ENCODE results near the gene AP5Z1. TPM values are rescaled to one million over a fixed set of nuclear protein-coding genes. Genes with fewer than 3 reads are reported as not detected.
A peak's percentile ranks its signal among the peaks of the same experiment; 100 is the strongest.

AP5Z1 gene
- total RNA-seq, 1 donor from 2014 or later = 13.4 TPM

- Histone ChIP-seq H3K4me1 (peaks cover 51% of the 10 kb centered on the region), H3K4me3 (no peak overlapping the region), H3K36me3 (peaks cover 22% of the 10 kb centered on the region), H3K27me3 (ENCODE audit: low read depth) (no peaks in the 10 kb centered on the region), H3K27ac (replicated peaks) (no peak overlapping the region), H3K9me3 (replicated peaks) (no peaks in the 10 kb centered on the region)
- intact Hi-C loops (cut with micrococcal nuclease) = no loop called here
- no peak for DNase-seq
- no peak for TF ChIP-seq CTCF (IDR thresholded peaks at IDR 0.05; ENCODE audit: borderline replicate concordance)
Measured at GRCh38 chr7:4737300-4737699, 38.1 kb upstream of the AP5Z1 start.

GRCh38 chr7:4738711-4739527 is 36.5 kb upstream of the AP5Z1 start:
- DNase-seq = no peak
- peaks cover 26% of the 10 kb centered on the region for H3K36me3 ChIP-seq
- H3K27me3 ChIP-seq (ENCODE audit: low read depth) = no peaks in the 10 kb centered on the region
- no peaks in the 10 kb centered on the region for H3K9me3 ChIP-seq (replicated peaks)
- peaks cover 59% of the 10 kb centered on the region for H3K4me1 ChIP-seq
- peak overlapping the region; percentile 87 for H3K27ac ChIP-seq (replicated peaks)
- intact Hi-C loops (cut with micrococcal nuclease) = no loop called here
- H3K4me3 ChIP-seq = peak overlapping the region; percentile 57
- TF ChIP-seq CTCF (IDR thresholded peaks at IDR 0.05; ENCODE audit: borderline replicate concordance) = no peak

- Histone ChIP-seq H3K27me3 (ENCODE audit: low read depth) (no peaks in the 10 kb centered on the region), H3K36me3 (peaks cover 26% of the 10 kb centered on the region), H3K4me1 (peaks cover 59% of the 10 kb centered on the region), H3K27ac (replicated peaks) (peak overlapping the region; percentile 87), H3K4me3 (peak overlapping the region; percentile 57), H3K9me3 (replicated peaks) (no peaks in the 10 kb centered on the region)
- TF ChIP-seq CTCF (IDR thresholded peaks at IDR 0.05; ENCODE audit: borderline replicate concordance) = peak; percentile 71
- intact Hi-C loops (cut with micrococcal nuclease) = no loop called here
- DNase-seq = no peak
Measured at GRCh38 chr7:4739528-4739992, 35.9 kb upstream of the AP5Z1 start.

GRCh38 chr7:4740796-4741195 is 34.6 kb upstream of the AP5Z1 start:
- intact Hi-C loops (cut with micrococcal nuclease) = loop anchor here (10.0 kb wide), 2 partner anchors 56 to 126 kb away; partner anchors contain the start of gene FOXK1
- peaks cover 57% of the 10 kb centered on the region for H3K4me1 ChIP-seq
- H3K4me3 ChIP-seq = no peak overlapping the region
- H3K27ac ChIP-seq (replicated peaks) = no peak overlapping the region
- TF ChIP-seq CTCF (IDR thresholded peaks at IDR 0.05; ENCODE audit: borderline replicate concordance) = no peak
- H3K27me3 ChIP-seq (ENCODE audit: low read depth) = no peaks in the 10 kb centered on the region
- no peaks in the 10 kb centered on the region for H3K9me3 ChIP-seq (replicated peaks)
- no peak for DNase-seq
- peaks cover 26% of the 10 kb centered on the region for H3K36me3 ChIP-seq

GRCh38 chr7:4742051-4742573 is 33.3 kb upstream of the AP5Z1 start:
- no peak overlapping the region for H3K4me3 ChIP-seq
- no peak for TF ChIP-seq CTCF (IDR thresholded peaks at IDR 0.05; ENCODE audit: borderline replicate concordance)
- peaks cover 26% of the 10 kb centered on the region for H3K36me3 ChIP-seq
- intact Hi-C loops (cut with micrococcal nuclease) = loop anchor here (10.0 kb wide), 2 partner anchors 57 to 127 kb away; partner anchors contain the start of gene FOXK1
- DNase-seq = no peak
- peaks cover 69% of the 10 kb centered on the region for H3K4me1 ChIP-seq
- H3K27ac ChIP-seq (replicated peaks) = peak overlapping the region; percentile 94
- no peaks in the 10 kb centered on the region for H3K9me3 ChIP-seq (replicated peaks)
- no peaks in the 10 kb centered on the region for H3K27me3 ChIP-seq (ENCODE audit: low read depth)

Data from left ventricle myocardium inferior (tissue), 1 donor.